Measurements from ENCODE around the gene ACTN3. TPM values are rescaled to one million over a fixed set of nuclear protein-coding genes. Genes with fewer than 3 reads are reported as not detected.
"Not testable (repeated sequence)": the region's sequence is repeated elsewhere in the genome, so short reads cannot be mapped to it uniquely, and the experiment has no call there.

ACTN3 gene
- total and polyA plus RNA-seq, 2 experiments from 2014 or later, result not detected

GRCh38 chr11:66531841-66532240 lies 14.9 kb upstream of the ACTN3 start:
- Histone ChIP-seq H3K9me2 (ENCODE audit: insufficient read depth) (no peaks in the 10 kb centered on the region), H2AFZ (no peak overlapping the region), H3K27ac (no peak overlapping the region), H3K4me2 (ENCODE audit: unreplicated experiment) (no peak overlapping the region), H3K79me2 (ENCODE audit: insufficient read depth) (no peaks in the 10 kb centered on the region), H3K4me3 (no peak overlapping the region), H3K4me1 (ENCODE audit: insufficient read depth) (no peaks in the 10 kb centered on the region), H3K36me3 (ENCODE audit: low read depth) (no peaks in the 10 kb centered on the region), H3K27me3 (replicated peaks; ENCODE audit: insufficient read depth) (no peaks in the 10 kb centered on the region), H3F3A (ENCODE audit: insufficient read depth) (no peaks in the 10 kb centered on the region), H3K9me3 (ENCODE audit: low read depth) (no peaks in the 10 kb centered on the region), H4K20me1 (ENCODE audit: insufficient read depth) (no peaks in the 10 kb centered on the region), H3K9ac (no peak overlapping the region)
- 95% methylated on average over 11 of the region's 11 CpGs for WGBS, 2 experiments (ENCODE audit: low coverage in 1 of 2, low lambda C conversion rate in 2 of 2, missing lambda C conversion rate in 2 of 2)
- TF ChIP-seq EZH2phosphoT487 (IDR thresholded peaks at IDR 0.05; ENCODE audit: insufficient read depth, low read depth) (no peak), EZH2 (IDR thresholded peaks at IDR 0.05; ENCODE audit: insufficient read depth, poor library complexity, severe bottlenecking) (no peak)
- in situ Hi-C loops (cut with MboI), result no loop called here
- DNase-seq, result no peak

GRCh38 chr11:66532784-66533183 lies 13.9 kb upstream of the ACTN3 start:
- no peaks in the 10 kb centered on the region for H3K27me3 ChIP-seq (replicated peaks; ENCODE audit: insufficient read depth)
- H2AFZ ChIP-seq, result no peak overlapping the region
- 83 to 88% methylated on average over 6 of the region's 6 CpGs for WGBS, 2 experiments (ENCODE audit: low coverage in 1 of 2, low lambda C conversion rate in 2 of 2, missing lambda C conversion rate in 2 of 2)
- no peak overlapping the region for H3K9ac ChIP-seq
- H3K79me2 ChIP-seq (ENCODE audit: insufficient read depth), result no peaks in the 10 kb centered on the region
- no peak overlapping the region for H3K27ac ChIP-seq
- no peak overlapping the region for H3K4me2 ChIP-seq (ENCODE audit: unreplicated experiment)
- in situ Hi-C loops (cut with MboI), result no loop called here
- TF ChIP-seq EZH2phosphoT487 (IDR thresholded peaks at IDR 0.05; ENCODE audit: insufficient read depth, low read depth) (no peak), EZH2 (IDR thresholded peaks at IDR 0.05; ENCODE audit: insufficient read depth, poor library complexity, severe bottlenecking) (no peak)
- no peaks in the 10 kb centered on the region for H3K36me3 ChIP-seq (ENCODE audit: low read depth)
- no peaks in the 10 kb centered on the region for H3K9me3 ChIP-seq (ENCODE audit: low read depth)
- H3K4me1 ChIP-seq (ENCODE audit: insufficient read depth), result no peaks in the 10 kb centered on the region
- H3K9me2 ChIP-seq (ENCODE audit: insufficient read depth), result no peaks in the 10 kb centered on the region
- no peaks in the 10 kb centered on the region for H3F3A ChIP-seq (ENCODE audit: insufficient read depth)
- no peak overlapping the region for H3K4me3 ChIP-seq
- no peaks in the 10 kb centered on the region for H4K20me1 ChIP-seq (ENCODE audit: insufficient read depth)
- DNase-seq, result no peak

GRCh38 chr11:66539170-66539869 lies 7.4 kb upstream of the ACTN3 start:
- no peaks in the 10 kb centered on the region for H3K9me3 ChIP-seq (ENCODE audit: low read depth)
- H3K27ac ChIP-seq, result no peak overlapping the region
- DNase-seq, result no peak
- no peak overlapping the region for H2AFZ ChIP-seq
- H3K9ac ChIP-seq, result no peak overlapping the region
- H3K27me3 ChIP-seq (replicated peaks; ENCODE audit: insufficient read depth), result no peaks in the 10 kb centered on the region
- H3K4me3 ChIP-seq, result no peak overlapping the region
- H4K20me1 ChIP-seq (ENCODE audit: insufficient read depth), result no peaks in the 10 kb centered on the region
- no peaks in the 10 kb centered on the region for H3K36me3 ChIP-seq (ENCODE audit: low read depth)
- no peaks in the 10 kb centered on the region for H3K9me2 ChIP-seq (ENCODE audit: insufficient read depth)
- TF ChIP-seq EZH2phosphoT487 (IDR thresholded peaks at IDR 0.05; ENCODE audit: insufficient read depth, low read depth), result no peak
- TF ChIP-seq EZH2 (IDR thresholded peaks at IDR 0.05; ENCODE audit: insufficient read depth, poor library complexity, severe bottlenecking), result no peak
- WGBS, 2 experiments (ENCODE audit: low coverage in 1 of 2, low lambda C conversion rate in 2 of 2, missing lambda C conversion rate in 2 of 2), result 87 to 92% methylated on average over 13 to 14 of the region's 16 CpGs
- in situ Hi-C loops (cut with MboI), result no loop called here
- no peaks in the 10 kb centered on the region for H3K79me2 ChIP-seq (ENCODE audit: insufficient read depth)
- no peak overlapping the region for H3K4me2 ChIP-seq (ENCODE audit: unreplicated experiment)
- H3K4me1 ChIP-seq (ENCODE audit: insufficient read depth), result peaks cover 8% of the 10 kb centered on the region; the same call in 1 of the 2 replicates
- no peaks in the 10 kb centered on the region for H3F3A ChIP-seq (ENCODE audit: insufficient read depth)

GRCh38 chr11:66539870-66540213 lies 6.9 kb upstream of the ACTN3 start:
- Histone ChIP-seq H3K27me3 (replicated peaks; ENCODE audit: insufficient read depth) (no peaks in the 10 kb centered on the region), H3K4me2 (ENCODE audit: unreplicated experiment) (no peak overlapping the region), H3K9me2 (ENCODE audit: insufficient read depth) (no peaks in the 10 kb centered on the region), H3K4me3 (no peak overlapping the region), H3K4me1 (ENCODE audit: insufficient read depth) (peaks cover 10% of the 10 kb centered on the region; the same call in 1 of the 2 replicates), H3F3A (ENCODE audit: insufficient read depth) (no peaks in the 10 kb centered on the region), H3K79me2 (ENCODE audit: insufficient read depth) (peaks cover under 1% of the 10 kb centered on the region; the same call in 1 of the 2 replicates), H2AFZ (no peak overlapping the region), H3K9me3 (ENCODE audit: low read depth) (no peaks in the 10 kb centered on the region), H3K9ac (no peak overlapping the region), H3K27ac (no peak overlapping the region), H4K20me1 (ENCODE audit: insufficient read depth) (no peaks in the 10 kb centered on the region), H3K36me3 (ENCODE audit: low read depth) (no peaks in the 10 kb centered on the region)
- no peak for TF ChIP-seq EZH2phosphoT487 (IDR thresholded peaks at IDR 0.05; ENCODE audit: insufficient read depth, low read depth)
- no peak for TF ChIP-seq EZH2 (IDR thresholded peaks at IDR 0.05; ENCODE audit: insufficient read depth, poor library complexity, severe bottlenecking)
- WGBS, 2 experiments (ENCODE audit: low coverage in 1 of 2, low lambda C conversion rate in 2 of 2, missing lambda C conversion rate in 2 of 2), result 90 to 93% methylated on average over 10 of the region's 10 CpGs
- in situ Hi-C loops (cut with MboI), result no loop called here
- no peak for DNase-seq

GRCh38 chr11:66540598-66540997 lies 6.1 kb upstream of the ACTN3 start:
- H3F3A ChIP-seq (ENCODE audit: insufficient read depth); H3K9me3 ChIP-seq (ENCODE audit: low read depth); H3K79me2 ChIP-seq (ENCODE audit: insufficient read depth); DNase-seq; H3K36me3 ChIP-seq (ENCODE audit: low read depth); H2AFZ ChIP-seq; in situ Hi-C loops (cut with MboI); H3K27me3 ChIP-seq (replicated peaks; ENCODE audit: insufficient read depth); H3K9me2 ChIP-seq (ENCODE audit: insufficient read depth); H3K27ac ChIP-seq; H3K4me3 ChIP-seq; H3K9ac ChIP-seq; H3K4me2 ChIP-seq (ENCODE audit: unreplicated experiment); H4K20me1 ChIP-seq (ENCODE audit: insufficient read depth): not testable (repeated sequence)
- peaks cover 15% of the 10 kb centered on the region; the same call in 1 of the 2 replicates for H3K4me1 ChIP-seq (ENCODE audit: insufficient read depth)
- 99% methylated on average over 8 of the region's 8 CpGs for WGBS, 2 experiments (ENCODE audit: low coverage in 1 of 2, low lambda C conversion rate in 2 of 2, missing lambda C conversion rate in 2 of 2)

All from GM23248 (cell line).